Mucosa of descending colon (tissue), 3 donors: ENCODE measurements around the gene GALNT13. TPM values are rescaled to one million over a fixed set of nuclear protein-coding genes. Genes with fewer than 3 reads are reported as not detected.

ENCODE experiments used
- ATAC-seq: fragments of 200-7000 bp; cut with Tn5 transposase; one replicate; pipeline ENCODE4 v1.9.1; 2020; ENCODE audit warnings: mild to moderate bottlenecking, moderate library complexity
- DNase-seq, 3 donors: peaks; one replicate each; pipeline ENCODE4 v3.0.0-alpha.2; 2020
- H3K36me3 ChIP-seq: fragments of 200-600 bp; one replicate; pipeline ENCODE4 v1.8.0; 2021; ENCODE audit warnings: low read depth, mild to moderate bottlenecking
- H3K4me1 ChIP-seq: fragments of 200-600 bp; one replicate; pipeline ENCODE4 v1.8.0; 2021; ENCODE audit warnings: low read depth, mild to moderate bottlenecking
- H3K4me3 ChIP-seq: fragments of 200-600 bp; one replicate; pipeline ENCODE4 v1.8.0; 2021; ENCODE audit warnings: mild to moderate bottlenecking
- H3K9me3 ChIP-seq: fragments of 200-600 bp; one replicate; pipeline ENCODE4 v1.8.0; 2021; ENCODE audit warnings: mild to moderate bottlenecking
- intact Hi-C, 2 donors: fragments of 100-400 bp; cut with DNase I in 1 of 2; cut with micrococcal nuclease in 1 of 2; formaldehyde crosslinking; loops; one replicate each; pipeline versions ENCODE4 v1.11.0 to v1.11.1; 2022; cut with DNase I, micrococcal nuclease
- total RNA-seq, 3 donors: library from RNA; stranded (reverse); fragmentation: NEBNext Ultra II Directional in 2 of 3; extraction: Animal tissue kit (Norgen Biotek cat#: 25700) in 2 of 3; gene quantifications; one replicate each; pipeline versions ENCODE4 v1.2.1 to v1.2.4, GENCODE V29; 2021 to 2023
- TF ChIP-seq, protein P1 (sequence below): fragments of 200-600 bp; IDR thresholded peaks from one replicate; pipeline ENCODE4 v1.8.0; 2022; ENCODE audit warnings: antibody characterized with exemption, mild to moderate bottlenecking
- donor health status: DM: no; HTN: no; CAD: no; lungs with moderate emphysema.
- donor health status: DM: no; HTN: no; CAD: no.
- donor health status: DM: no; HTN: yes; CAD: no.

Gene GALNT13
- total RNA-seq, 3 donors from 2014 or later: 0.23 to 1.5 (median 1.0) TPM

- no peaks in the 10 kb centered on the region for H3K9me3 ChIP-seq
- no peaks in the 10 kb centered on the region for H3K36me3 ChIP-seq
- TF ChIP-seq, protein P1, sequence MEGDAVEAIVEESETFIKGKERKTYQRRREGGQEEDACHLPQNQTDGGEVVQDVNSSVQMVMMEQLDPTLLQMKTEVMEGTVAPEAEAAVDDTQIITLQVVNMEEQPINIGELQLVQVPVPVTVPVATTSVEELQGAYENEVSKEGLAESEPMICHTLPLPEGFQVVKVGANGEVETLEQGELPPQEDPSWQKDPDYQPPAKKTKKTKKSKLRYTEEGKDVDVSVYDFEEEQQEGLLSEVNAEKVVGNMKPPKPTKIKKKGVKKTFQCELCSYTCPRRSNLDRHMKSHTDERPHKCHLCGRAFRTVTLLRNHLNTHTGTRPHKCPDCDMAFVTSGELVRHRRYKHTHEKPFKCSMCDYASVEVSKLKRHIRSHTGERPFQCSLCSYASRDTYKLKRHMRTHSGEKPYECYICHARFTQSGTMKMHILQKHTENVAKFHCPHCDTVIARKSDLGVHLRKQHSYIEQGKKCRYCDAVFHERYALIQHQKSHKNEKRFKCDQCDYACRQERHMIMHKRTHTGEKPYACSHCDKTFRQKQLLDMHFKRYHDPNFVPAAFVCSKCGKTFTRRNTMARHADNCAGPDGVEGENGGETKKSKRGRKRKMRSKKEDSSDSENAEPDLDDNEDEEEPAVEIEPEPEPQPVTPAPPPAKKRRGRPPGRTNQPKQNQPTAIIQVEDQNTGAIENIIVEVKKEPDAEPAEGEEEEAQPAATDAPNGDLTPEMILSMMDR: no peak
- DNase-seq: no peak
- no peak for ATAC-seq
- intact Hi-C loops: no loop called here
- no peaks in the 10 kb centered on the region for H3K4me1 ChIP-seq
- H3K4me3 ChIP-seq: no peak overlapping the region
Observed at GRCh38 chr2:154170400-154170799, 298.7 kb downstream of the GALNT13 start.

- no peak for DNase-seq
- H3K4me3 ChIP-seq: no peak overlapping the region
- TF ChIP-seq, protein P1: no peak
- H3K4me1 ChIP-seq: no peaks in the 10 kb centered on the region
- no peaks in the 10 kb centered on the region for H3K9me3 ChIP-seq
- no peak for ATAC-seq
- H3K36me3 ChIP-seq: no peaks in the 10 kb centered on the region
- intact Hi-C loops: no loop called here
Observed at GRCh38 chr2:154173164-154173563, 301.4 kb downstream of the GALNT13 start.

DNA sequence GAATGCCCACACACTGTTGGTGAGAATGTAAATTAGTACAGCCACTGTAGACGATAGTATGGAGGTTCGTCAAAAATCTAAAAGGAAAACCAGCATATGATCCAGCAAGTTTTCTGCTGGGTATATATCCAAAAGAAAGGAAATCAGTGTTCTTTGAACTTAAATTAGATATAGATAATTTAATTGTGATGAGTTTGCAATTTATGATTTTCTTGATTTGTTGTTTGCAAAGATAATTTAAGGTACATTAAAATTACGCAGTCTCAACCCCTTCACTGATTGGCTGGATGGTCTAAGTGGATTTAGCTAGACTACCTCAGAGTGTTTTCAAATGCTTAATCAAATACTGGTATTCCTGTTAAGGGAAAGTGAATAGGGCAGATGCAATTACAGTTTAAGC is 302.2 kb downstream of the GALNT13 start:
- DNase-seq: no peak
- intact Hi-C loops: no loop called here
- ATAC-seq: no peak

GRCh38 chr2:154182008-154182407 is 310.3 kb downstream of the GALNT13 start:
- no peaks in the 10 kb centered on the region for H3K4me1 ChIP-seq
- DNase-seq: no peak
- H3K36me3 ChIP-seq: no peaks in the 10 kb centered on the region
- no peak for ATAC-seq
- TF ChIP-seq, protein P1: no peak
- peaks cover 20% of the 10 kb centered on the region for H3K9me3 ChIP-seq
- intact Hi-C loops: no loop called here
- H3K4me3 ChIP-seq: no peak overlapping the region

More for the DNA sequence above, 302.2 kb downstream of the GALNT13 start:
- Histone ChIP-seq H3K36me3 (no peaks in the 10 kb centered on the region), H3K4me1 (no peaks in the 10 kb centered on the region), H3K4me3 (no peak overlapping the region), H3K9me3 (no peaks in the 10 kb centered on the region)
- TF ChIP-seq, protein P1: no peak

DNA sequence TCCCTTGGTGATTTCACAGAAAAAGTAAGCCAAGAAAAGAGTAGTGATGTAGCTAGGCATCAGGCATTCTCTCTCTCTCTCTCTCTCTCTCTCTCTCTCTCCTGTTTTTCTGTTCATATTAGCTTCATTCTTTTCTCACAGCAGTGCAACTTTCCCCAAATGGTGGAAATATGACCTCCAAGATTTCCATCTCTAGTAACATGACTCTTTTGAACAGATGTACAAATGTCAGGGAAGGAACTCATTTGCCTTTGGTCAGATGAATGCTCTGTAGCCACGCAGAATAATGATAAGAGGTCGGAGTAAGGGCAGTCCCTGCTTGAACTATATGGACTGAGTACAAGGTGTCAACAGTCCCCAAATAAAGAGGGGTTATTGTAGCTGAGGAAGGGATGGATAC is 316.2 kb downstream of the GALNT13 start:
- H3K9me3 ChIP-seq: peaks cover 20% of the 10 kb centered on the region
- no peaks in the 10 kb centered on the region for H3K36me3 ChIP-seq
- no peak overlapping the region for H3K4me3 ChIP-seq
- intact Hi-C loops: no loop called here
- TF ChIP-seq, protein P1: no peak
- no peaks in the 10 kb centered on the region for H3K4me1 ChIP-seq
- ATAC-seq (no peak), DNase-seq (no peak)

GRCh38 chr2:154189953-154190352 is 318.2 kb downstream of the GALNT13 start:
- intact Hi-C loops: no loop called here
- Histone ChIP-seq H3K36me3 (no peaks in the 10 kb centered on the region), H3K9me3 (peaks cover 14% of the 10 kb centered on the region), H3K4me3 (no peak overlapping the region), H3K4me1 (no peaks in the 10 kb centered on the region)
- ATAC-seq (no peak), DNase-seq (no peak)
- TF ChIP-seq, protein P1: no peak
